Brain pericyte (primary cell): ENCODE results near the gene CLCN7.

Experiments
- DNase-seq: peaks from one replicate; pipeline ENCODE4 v3.0.0-alpha.2; 2012; ENCODE audit warnings: low read depth, low spot score

CLCN7 gene

DNA sequence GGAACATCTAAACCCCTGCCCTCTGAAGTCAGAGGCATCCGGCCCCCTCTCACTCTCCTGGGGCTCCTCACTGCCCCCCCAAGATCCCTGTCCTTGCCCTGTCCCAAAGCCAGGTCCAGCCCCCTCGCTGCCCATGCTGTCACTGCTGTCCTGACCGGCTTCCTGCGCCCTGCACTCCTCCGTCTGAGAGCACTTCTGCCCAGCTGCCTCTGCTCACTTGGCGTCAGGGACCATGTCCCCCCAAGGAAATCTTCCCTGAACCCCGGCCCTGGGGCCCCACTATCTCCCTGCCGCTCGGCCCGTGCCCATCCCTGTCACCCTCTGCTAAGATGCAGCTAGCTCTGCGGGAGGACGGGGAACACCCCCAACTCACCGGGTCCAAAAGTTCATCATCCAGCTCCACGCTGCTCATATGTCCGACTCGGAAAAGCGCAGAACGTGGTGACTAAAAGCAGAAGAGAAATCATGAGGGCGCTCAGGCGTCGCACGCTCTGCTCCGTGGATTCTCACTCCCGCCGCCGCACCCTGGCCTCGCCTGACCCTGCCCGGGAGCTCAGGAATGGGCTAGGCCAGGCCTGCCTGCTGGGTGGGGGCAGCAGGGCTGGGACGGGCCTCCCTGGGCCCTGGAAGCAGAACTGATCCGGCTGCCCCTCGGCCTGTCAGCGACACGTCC is 9.8 kb downstream of the CLCN7 start:
- no peak for DNase-seq

DNA sequence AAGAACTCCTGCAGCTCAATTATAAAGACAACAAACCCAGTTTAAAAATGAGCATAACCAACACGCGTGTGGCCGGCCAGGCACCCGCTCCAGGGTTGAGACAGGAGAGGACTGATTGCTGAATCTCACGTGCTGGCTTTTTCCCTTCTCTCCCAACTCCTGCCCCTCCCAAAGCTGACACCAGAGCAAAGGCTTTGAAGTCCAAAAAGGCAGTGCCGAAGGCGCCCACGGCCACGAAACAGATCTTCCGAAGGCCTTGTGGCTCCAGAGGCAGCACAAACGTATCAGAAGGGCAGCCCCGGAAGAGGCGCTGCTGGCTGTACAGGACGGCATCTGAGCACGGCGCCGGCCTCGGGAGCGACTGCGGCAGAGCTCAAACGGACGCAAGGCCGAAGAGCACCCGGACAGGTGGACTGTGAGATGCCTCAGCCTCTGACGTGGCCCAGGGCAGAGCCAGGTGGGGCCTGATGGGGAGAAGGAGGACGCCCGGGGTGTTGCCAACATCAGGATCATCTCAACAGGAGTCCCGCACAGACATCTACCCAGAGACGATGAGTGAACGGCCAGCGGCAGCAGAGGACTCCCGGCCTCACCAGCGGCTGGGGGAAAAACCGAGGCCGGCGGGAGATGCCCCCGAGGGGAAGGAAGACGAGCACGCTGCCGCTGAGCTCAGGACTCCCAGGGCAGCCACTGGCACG is 10.5 kb downstream of the CLCN7 start:
- no peak for DNase-seq

DNA sequence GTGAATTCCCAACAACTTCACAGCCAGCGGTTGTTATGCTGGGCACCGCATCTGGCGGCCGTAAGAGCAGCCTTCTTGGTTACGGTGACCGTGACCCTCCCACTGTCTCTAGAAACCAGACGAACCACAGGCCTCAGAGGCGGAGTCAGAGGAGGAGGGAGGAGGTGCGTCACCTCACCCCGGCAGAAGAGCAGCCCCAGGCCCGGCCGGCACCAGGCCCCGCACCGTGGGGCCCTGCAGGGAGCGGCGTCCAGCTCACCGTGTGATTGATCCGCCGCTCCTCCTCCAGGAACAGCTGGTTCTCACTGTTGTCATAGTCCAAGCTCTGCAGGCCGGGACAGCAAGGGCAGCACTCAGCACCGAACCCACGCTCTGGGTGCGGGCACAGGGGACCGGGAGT is 13.7 kb downstream of the CLCN7 start:
- DNase-seq, result no peak

- DNase-seq, result no peak
Measured at GRCh38 chr16:1460602-1461138, 14.2 kb downstream of the CLCN7 start.

DNA sequence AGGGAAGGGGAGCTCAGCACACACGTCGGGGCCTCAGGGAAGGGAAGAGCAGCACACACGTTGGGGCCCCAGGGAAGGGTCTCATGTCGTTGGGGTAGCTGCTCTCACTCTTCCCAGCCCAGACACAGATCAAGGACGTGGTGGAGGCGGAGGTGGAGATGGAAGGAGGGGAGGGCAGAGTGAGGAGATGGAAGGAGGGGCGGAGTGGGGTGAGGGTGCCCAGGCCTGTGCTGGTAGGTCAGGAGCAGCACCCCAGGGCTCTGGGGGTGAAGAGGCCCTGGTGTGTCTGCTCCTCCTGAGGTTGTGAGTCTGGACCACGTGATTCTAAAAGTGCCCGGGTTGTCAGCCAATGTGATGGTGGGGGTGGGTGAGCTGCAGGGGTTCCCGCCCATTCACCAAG is 14.9 kb downstream of the CLCN7 start:
- DNase-seq, result no peak

DNA sequence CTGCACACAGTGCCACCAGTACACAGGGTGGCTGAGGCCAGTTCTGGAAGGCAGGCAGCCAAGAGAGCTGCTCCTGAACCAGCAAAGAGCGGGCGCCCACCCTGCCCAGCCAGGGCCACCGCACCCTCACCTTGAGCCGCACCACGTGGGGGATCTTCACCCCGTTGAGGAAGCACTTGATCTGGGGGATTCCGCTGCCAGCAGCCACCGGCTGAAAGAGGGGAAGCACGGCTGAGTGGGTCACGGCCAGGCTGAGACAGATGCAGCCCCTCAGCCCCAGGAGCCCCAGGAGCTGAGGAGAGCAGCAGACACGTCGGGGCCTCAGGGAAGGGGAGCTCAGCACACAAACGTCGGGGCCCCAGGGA is 15.9 kb downstream of the CLCN7 start:
- no peak for DNase-seq

GRCh38 chr16:1458336-1458976 is 16.4 kb downstream of the CLCN7 start:
- no peak for DNase-seq

DNA sequence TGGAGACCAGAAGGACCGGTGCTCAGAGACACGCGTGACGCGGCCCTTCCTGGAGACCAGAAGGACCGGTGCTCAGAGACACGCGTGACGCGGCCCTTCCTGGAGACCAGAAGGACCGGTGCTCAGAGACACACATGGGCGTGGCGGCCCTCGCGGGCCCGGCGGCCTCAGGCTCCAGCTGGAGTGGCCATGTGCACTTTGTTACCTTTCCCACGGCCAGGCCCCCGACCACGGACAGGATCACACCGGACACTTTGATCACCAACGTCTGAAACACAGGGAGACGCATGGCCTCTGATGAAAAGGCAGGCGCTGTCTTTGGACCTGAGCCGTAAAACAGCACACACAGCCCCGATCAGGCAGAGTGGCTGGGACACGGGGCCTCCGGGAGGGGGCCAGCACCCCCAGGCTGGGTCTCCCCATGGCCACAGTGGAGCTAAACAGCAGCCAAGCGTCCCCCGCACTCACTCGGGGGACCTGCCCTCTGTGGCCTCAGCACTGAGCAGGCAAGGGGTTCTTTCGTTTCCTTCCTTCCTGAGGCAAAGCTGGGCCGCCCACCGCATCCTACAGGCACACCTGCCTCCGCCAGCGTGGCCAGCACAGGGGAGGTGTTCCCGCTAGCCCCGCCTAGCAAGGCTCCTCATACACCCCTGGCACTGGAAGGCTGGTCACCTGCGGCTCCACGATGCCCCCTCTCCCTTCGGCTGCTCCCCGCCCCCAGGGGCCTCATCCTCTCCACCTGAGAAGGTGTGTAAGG is 17.2 kb downstream of the CLCN7 start:
- DNase-seq, result no peak

- no peak for DNase-seq
Measured at GRCh38 chr16:1456951-1457350, 17.9 kb downstream of the CLCN7 start.

DNA sequence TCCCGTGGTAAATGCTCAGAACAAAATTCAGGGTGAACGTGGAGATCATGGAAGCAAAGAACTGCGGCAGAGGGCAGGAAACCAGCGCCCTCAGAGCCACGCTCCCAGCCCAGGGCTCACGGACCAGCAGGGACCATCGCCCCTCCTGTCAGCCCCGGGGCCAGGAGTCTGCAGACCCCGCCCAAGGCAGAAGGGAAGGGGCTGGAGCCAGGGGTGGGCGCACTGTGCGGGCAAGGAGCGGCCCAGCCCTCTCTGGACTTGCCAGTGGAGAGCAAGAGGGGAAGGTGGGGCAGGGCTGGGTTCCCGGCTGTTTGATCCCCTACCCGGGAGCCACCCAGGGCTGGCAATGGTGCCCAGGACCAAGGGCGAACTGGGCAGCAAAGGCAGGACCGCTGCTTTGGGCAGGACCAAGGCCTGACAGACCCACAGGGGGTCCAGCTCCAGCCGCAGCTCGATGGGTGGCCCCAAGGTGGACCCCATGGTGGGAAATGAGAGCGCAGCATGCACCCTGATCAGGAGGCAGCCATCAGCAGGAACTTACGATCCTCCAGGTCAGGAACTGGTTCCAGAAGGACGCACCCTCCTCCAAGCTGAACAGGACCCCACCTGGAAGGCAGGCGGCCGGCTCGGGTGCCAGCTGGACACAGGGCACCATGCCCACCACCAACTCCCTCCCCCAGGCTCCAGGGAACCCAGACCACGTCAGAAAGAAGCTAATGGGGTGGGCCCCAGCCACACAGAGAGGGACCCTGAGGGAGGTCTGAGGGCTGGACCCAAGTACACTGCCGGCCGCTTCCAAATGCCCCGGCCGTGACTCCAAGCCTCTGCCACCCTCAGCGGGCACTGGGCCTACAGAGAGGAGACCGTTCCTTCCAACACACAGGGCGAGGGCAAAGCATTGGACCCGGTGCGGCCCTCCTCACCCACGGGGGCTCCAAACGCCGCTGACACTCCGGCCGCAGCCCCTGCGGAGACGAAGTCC is 19.3 kb downstream of the CLCN7 start:
- DNase-seq, result no peak

- no peak for DNase-seq
Measured at GRCh38 chr16:1454561-1454960, 20.3 kb downstream of the CLCN7 start.

- DNase-seq, result no peak
Measured at GRCh38 chr16:1453316-1453715, 21.5 kb downstream of the CLCN7 start.

DNA sequence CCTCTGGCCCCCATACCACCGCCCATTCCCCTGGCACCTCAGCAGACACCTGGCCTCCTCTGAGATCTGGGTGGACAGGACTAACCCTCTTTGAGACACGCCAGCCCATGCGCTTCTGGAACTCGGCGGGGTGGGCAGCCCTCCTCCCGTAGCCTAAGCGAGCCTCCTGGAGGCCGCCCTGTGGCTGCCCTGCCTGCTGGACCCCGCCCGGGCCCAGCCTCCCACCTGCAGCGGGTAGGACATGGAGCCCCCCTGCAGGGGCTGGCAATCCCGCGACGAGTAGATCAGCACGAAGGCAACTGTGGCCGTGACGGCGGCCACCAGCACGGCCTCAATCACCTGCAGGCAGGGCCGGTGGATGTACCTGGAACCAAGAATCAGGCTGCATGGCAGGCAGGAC is 22.3 kb downstream of the CLCN7 start:
- DNase-seq, result no peak

GRCh38 chr16:1451702-1452392 is 23.0 kb downstream of the CLCN7 start:
- DNase-seq, result no peak

DNA sequence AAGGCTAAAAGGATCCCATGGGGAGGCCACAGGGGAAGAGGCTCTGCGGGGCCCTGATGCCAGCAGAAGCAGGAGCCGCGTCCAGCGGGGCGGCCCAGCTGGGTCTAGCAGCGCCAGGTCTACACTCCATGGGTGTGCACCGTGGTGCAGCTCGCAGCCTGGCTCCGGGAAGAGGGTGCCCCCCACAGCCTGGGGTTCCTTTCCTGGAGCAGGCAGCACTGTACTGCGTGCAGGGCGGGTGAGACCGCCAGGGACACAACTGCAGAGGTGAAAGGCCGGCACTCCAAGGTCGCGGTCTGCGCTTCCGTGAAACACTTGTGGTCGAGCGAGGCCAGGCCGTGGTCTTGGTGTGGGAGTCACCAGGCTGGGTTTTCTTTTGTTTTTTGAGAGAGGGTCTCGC is 24.0 kb downstream of the CLCN7 start:
- DNase-seq, result no peak

DNA sequence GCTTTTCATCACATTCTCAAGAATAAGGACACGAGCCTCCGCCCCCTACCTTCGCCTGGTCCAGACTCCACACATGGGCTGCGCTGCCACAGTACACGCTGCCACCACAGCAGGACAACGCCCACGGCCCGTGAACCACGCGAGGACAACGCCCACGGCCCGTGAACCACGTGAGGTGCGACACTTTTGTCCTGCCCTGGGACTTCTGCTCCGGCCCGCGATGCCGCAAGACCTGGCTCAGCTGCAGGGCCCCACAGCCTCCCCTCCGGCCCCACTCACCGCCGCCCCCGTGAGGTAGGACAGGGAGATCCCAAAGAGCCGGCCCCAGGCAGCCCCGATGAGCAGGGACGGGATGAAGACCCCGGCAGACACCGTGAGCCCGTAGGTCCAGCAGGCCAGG is 24.6 kb downstream of the CLCN7 start:
- DNase-seq, result no peak

DNA sequence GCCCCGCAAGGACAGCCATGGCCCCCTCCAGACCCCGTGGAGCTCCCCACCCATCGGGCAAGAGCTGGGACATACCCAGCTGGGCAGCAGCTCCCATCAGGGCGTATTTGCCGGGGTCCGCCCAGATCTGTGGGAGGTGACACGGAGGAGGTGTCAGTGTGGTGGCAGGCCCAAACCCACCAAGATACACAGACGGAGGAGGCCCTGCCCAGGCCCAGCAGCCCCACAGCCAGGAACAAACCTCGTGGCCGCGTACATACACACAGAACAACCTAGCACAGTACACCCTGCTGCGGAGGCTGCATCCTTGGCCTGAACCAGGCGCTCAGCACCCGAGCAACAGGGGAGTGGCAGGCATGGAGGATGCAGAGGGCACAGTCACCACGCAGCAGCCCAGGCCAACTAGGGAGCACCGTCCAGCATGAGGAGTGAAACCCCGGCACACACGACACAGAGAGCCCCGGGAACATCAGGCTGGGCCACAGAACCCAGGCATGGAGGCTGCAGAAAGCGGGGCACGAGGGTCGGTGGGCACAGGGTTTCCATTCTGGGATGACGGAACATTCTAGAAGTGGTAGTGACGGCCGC is 25.5 kb downstream of the CLCN7 start:
- no peak for DNase-seq

DNA sequence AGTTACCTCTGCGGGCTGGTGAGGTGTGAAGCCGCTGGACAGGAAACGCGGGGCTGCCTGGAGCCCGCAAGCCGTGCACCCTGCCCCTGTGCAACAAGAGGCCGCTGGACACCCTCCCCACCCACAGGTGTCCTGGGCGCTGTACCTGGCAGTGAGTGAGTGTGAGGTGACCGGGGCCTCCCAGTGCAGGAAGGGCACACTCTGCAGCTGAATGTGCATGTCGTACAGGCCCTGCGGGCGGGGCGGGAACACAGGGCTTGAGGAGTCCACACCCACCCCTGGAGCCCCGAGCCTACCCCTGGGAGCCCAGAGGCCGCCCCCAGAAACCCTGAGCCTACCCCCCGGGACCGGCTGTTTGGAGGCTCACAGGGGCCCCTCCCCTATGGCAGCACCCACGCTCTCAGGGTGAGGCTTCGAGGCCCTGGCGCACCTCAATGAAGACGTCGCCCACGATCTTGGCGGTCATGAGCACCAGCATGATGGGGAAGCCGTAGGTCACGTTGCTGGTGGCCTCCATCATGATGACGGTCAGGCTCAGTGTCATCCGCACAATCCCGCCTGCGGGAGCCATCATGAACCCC is 26.2 kb downstream of the CLCN7 start:
- DNase-seq, result no peak

- no peak for DNase-seq
Measured at GRCh38 chr16:1447965-1448364, 26.9 kb downstream of the CLCN7 start.
